Ishikawa (cell line): ENCODE data around the gene PRSS33.

Source experiments
- CEBPB ChIP-seq: IDR thresholded peaks from 2 replicates; pipeline ENCODE4 v1.6.1; 2012
- CREB1 ChIP-seq: IDR thresholded peaks from 2 replicates; pipeline ENCODE4 v1.6.1; 2012; ENCODE audit warnings: low read depth
- EGR1 ChIP-seq: IDR thresholded peaks from 2 replicates; pipeline ENCODE4 v1.6.1; 2012
- EP300 ChIP-seq: IDR thresholded peaks from 2 replicates; pipeline ENCODE4 v1.6.1; 2012; ENCODE audit warnings: borderline replicate concordance
- FOXM1 ChIP-seq: IDR thresholded peaks from 2 replicates; pipeline ENCODE4 v1.6.1; 2012; ENCODE audit warnings: low read depth, borderline replicate concordance
- MAX ChIP-seq: IDR thresholded peaks from 2 replicates; pipeline ENCODE4 v1.6.1; 2012
- NFIC ChIP-seq: IDR thresholded peaks from 2 replicates; pipeline ENCODE4 v1.6.1; 2012
- RAD21 ChIP-seq: IDR thresholded peaks from 2 replicates; pipeline ENCODE4 v1.6.1; 2012; ENCODE audit warnings: low read depth
- REST ChIP-seq: IDR thresholded peaks from 2 replicates; pipeline ENCODE4 v1.6.1; 2012; ENCODE audit warnings: low read depth, mild to moderate bottlenecking
- TAF1 ChIP-seq: IDR thresholded peaks from 2 replicates; pipeline ENCODE4 v1.6.1; 2012; ENCODE audit warnings: low read depth, mild to moderate bottlenecking
- TCF12 ChIP-seq: IDR thresholded peaks from 2 replicates; pipeline ENCODE4 v1.6.1; 2012; ENCODE audit warnings: low read depth
- TEAD4 ChIP-seq: IDR thresholded peaks from 2 replicates; pipeline ENCODE4 v1.6.1; 2012
- USF1 ChIP-seq: IDR thresholded peaks from 2 replicates; pipeline ENCODE4 v1.6.1; 2012
- YY1 ChIP-seq: IDR thresholded peaks from 2 replicates; pipeline ENCODE4 v1.6.1; 2012; ENCODE audit warnings: low read depth
- ZBTB7A ChIP-seq: IDR thresholded peaks from 2 replicates; pipeline ENCODE4 v1.6.1; 2012; ENCODE audit warnings: low read depth

PRSS33 gene

GRCh38 chr16:2768403-2769089 is 18.8 kb downstream of the PRSS33 start:
- no peak for TF ChIP-seq EGR1
- TF ChIP-seq REST: no peak
- no peak for TF ChIP-seq YY1
- no peak for TF ChIP-seq CEBPB
- no peak for TF ChIP-seq EP300
- no peak for TF ChIP-seq ZBTB7A
- no peak for TF ChIP-seq TCF12
- TF ChIP-seq TEAD4: no peak
- no peak for TF ChIP-seq USF1
- TF ChIP-seq RAD21: no peak
- no peak for TF ChIP-seq MAX
- no peak for TF ChIP-seq CREB1
- no peak for TF ChIP-seq TAF1
- no peak for TF ChIP-seq FOXM1
- TF ChIP-seq NFIC: no peak

- TF ChIP-seq NFIC (no peak), EGR1 (no peak), TCF12 (no peak), REST (no peak), TEAD4 (no peak), YY1 (no peak), USF1 (no peak)
These were observed 19.5 kb downstream of the PRSS33 start for GRCh38 chr16:2767891-2768290.

GRCh38 chr16:2767140-2767731 is 20.1 kb downstream of the PRSS33 start:
- TF ChIP-seq REST (no peak), USF1 (no peak), FOXM1 (no peak), MAX (no peak), NFIC (no peak), CEBPB (no peak), EP300 (no peak), RAD21 (no peak), YY1 (no peak), TAF1 (no peak), TCF12 (no peak), ZBTB7A (no peak), EGR1 (no peak), CREB1 (no peak), TEAD4 (no peak)

- TF ChIP-seq RAD21: no peak
- no peak for TF ChIP-seq TEAD4
- no peak for TF ChIP-seq REST
- TF ChIP-seq CREB1: no peak
- no peak for TF ChIP-seq EP300
- TF ChIP-seq USF1: no peak
- TF ChIP-seq YY1: no peak
- TF ChIP-seq MAX: no peak
- no peak for TF ChIP-seq TAF1
- TF ChIP-seq NFIC: no peak
These were observed 20.8 kb downstream of the PRSS33 start for GRCh38 chr16:2766430-2767139.
